Measurements from ENCODE around the gene CYP4A11. TPM values are rescaled to one million over a fixed set of nuclear protein-coding genes. Genes with fewer than 3 reads are reported as not detected.
"Not testable (repeated sequence)": the region's sequence is repeated elsewhere in the genome, so short reads cannot be mapped to it uniquely, and the experiment has no call there.

Gene CYP4A11
- total RNA-seq, 1 donor from 2014 or later: not detected

DNA sequence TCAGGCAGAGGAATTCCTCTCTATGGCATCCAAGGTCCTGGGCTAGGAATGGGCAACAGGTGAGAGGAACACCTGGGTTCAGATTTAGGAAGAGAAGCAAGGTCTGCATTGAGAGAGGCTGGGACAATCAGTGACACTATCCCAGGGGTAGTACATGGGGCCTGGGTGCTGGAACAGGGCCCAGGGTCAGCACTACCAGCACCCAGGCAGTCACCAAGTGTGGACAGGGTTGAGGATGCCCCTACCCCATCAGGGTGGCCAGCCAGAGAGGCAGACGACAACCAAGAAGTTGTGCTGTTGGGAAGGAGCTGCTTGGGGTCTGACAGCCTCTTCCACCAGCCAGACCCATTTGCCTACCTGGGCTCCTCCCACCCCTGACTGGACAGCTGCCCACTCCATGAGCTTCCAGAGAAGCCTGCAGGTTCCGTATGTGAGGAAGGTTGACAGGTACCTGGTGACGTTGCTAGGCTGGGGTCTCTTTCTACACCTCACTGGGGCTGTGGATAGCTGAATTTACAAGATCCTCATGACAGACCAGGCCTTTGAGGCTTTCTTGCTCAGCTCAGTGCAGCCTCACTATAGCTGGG lies 13.9 kb downstream of the CYP4A11 start:
- DNase-seq (ENCODE audit: extremely low read depth, low read depth, low spot score): no peak

DNA sequence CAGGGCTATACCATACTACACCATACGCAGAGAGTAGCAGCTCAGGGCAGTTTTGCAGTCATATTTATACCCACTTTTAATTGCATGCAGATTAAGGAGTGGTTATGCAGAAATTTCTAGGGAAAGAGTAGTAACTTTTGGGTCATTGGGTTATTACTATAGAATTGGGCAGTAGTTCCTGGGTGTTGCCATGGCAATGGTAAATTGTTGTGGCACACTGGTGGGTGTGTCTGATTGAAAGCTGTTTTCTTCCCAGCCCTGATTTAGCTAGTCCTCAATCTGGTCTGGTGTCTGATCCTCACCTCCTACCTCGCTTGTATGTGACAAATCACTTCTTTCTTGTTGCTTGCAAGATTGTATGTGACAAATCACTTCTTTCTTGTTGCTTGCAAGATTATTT lies 30.5 kb downstream of the CYP4A11 start:
- DNase-seq (ENCODE audit: extremely low read depth, low read depth, low spot score): no peak

DNA sequence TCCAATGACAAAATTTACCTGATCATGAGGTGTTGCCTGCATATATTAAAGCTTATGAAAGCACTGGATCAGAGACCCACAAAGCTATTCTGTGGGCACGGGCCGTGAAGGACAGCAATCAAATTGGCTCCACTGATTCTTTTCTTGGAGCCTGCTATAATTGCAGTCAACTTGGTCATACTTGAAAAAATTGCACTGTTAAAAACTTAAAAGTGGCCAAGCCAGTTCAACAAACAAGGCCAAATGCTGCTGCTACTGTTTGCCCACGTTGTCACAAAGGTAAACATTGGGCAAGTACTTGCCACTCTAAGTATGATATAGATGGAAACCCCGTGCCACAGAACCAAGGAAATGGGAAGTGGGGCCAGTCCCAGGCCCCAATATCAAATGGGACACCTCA lies 37.8 kb downstream of the CYP4A11 start:
- DNase-seq (ENCODE audit: extremely low read depth, low read depth, low spot score): no peak

DNA sequence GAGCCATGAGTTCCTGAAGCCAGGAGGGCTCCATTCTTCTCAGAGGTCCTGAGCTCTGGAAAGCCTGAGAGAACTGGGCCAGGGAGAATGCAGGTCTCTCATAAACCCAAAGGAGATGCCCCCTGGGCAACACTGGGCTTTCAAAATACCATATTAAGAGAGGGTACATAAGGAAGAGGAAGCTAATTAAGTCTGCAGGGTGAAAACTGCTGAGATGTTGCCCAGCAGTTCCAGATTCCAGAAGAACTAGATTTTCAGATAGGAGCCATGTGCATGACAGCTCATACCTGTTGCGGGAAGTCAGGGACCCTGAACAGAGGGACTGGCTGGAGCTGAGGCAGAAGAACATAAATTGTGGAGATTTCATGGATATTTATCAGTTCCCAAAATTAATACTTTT lies 40.9 kb downstream of the CYP4A11 start:
- no peak for DNase-seq (ENCODE audit: extremely low read depth, low read depth, low spot score)

DNA sequence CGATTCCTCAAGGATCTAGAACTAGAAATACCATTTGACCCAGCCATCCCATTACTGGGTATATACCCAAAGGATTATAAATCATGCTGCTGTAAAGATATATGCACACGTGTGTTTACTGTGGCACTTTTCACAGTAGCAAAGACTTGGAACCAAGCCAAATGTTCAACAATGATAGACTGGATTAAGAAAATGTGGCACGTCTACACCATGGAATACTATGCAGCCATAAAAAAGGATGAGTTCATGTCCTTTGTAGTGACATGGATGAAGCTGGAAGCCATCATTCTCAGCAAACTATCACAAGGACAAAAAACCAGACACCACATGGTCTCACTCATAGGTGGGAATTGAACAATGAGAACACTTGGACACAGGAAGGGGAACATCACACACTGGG lies 59.6 kb downstream of the CYP4A11 start:
- not testable (repeated sequence) for DNase-seq (ENCODE audit: extremely low read depth, low read depth, low spot score)

Other genes with a start within 250 kb of the CYP4A11 start
- 79.3 and 177 TPM in 2 replicates for gene EFCAB14, start 222.4 kb downstream of the CYP4A11 start, total RNA-seq
- gene CYP4B1, start 142.4 kb downstream of the CYP4A11 start, total RNA-seq: not detected in 2 replicates
- gene CYP4X1, start 82.2 kb upstream of the CYP4A11 start, total RNA-seq: 1.6 TPM in 1 of 2 replicates, not detected in the other
- gene CYP4Z1, start 125.8 kb upstream of the CYP4A11 start, total RNA-seq: not detected in 2 replicates
- gene CYP4A22, start 196.0 kb upstream of the CYP4A11 start, total RNA-seq: not detected in 2 replicates
- gene PDZK1IP1, start 248.6 kb upstream of the CYP4A11 start, total RNA-seq: not detected in 2 replicates

Measured in glomerular endothelial cell (primary cell).